Endothelial cell (in vitro differentiated cells): Measurements from ENCODE around the gene MAGI3. TPM values are rescaled to one million over a fixed set of nuclear protein-coding genes. Genes with fewer than 3 reads are reported as not detected.

Experiments
- DNase-seq: peaks from one replicate; pipeline ENCODE4 v3.0.0; 2021; ENCODE audit warnings: low spot score
- H3K27ac Mint-ChIP-seq: one replicate; pipeline ENCODE4 v1.8.0; 2021; ENCODE audit warnings: mixed read lengths, inconsistent platforms; ENCODE audit not compliant: unreplicated experiment
- H3K27me3 Mint-ChIP-seq: one replicate; pipeline ENCODE4 v1.8.0; 2021; ENCODE audit warnings: mild to moderate bottlenecking, moderate library complexity, mixed read lengths, inconsistent platforms; ENCODE audit not compliant: unreplicated experiment
- H3K36me3 Mint-ChIP-seq: one replicate; pipeline ENCODE4 v1.8.0; 2021; ENCODE audit warnings: mild to moderate bottlenecking, low read depth, mixed read lengths, inconsistent platforms; ENCODE audit not compliant: unreplicated experiment
- H3K4me1 Mint-ChIP-seq: one replicate; pipeline ENCODE4 v1.8.0; 2021; ENCODE audit warnings: mild to moderate bottlenecking, mixed read lengths, inconsistent platforms; ENCODE audit not compliant: unreplicated experiment
- H3K4me3 Mint-ChIP-seq: one replicate; pipeline ENCODE4 v1.8.0; 2021; ENCODE audit warnings: mild to moderate bottlenecking, mixed read lengths, inconsistent platforms; ENCODE audit not compliant: unreplicated experiment
- H3K9me3 Mint-ChIP-seq: one replicate; pipeline ENCODE4 v1.8.0; 2021; ENCODE audit warnings: mixed read lengths, inconsistent platforms; ENCODE audit not compliant: unreplicated experiment
- total RNA-seq: library from RNA; stranded (reverse); fragmentation: NEBNext Ultra II Directional; extraction: Animal tissue kit (Norgen Biotek cat#: 25700); gene quantifications from one replicate; pipeline ENCODE4 v1.2.1, GENCODE V29; 2021; ENCODE audit not compliant: unreplicated experiment
- TF ChIP-seq, protein P1 (sequence below): fragments of 200-600 bp; sonication (generic); IDR thresholded peaks from one replicate; pipeline ENCODE4 v1.5.0; 2021; ENCODE audit warnings: antibody characterized with exemption; ENCODE audit not compliant: unreplicated experiment

Gene MAGI3
- total RNA-seq, 1 donor from 2014 or later: 18.9 TPM

DNA sequence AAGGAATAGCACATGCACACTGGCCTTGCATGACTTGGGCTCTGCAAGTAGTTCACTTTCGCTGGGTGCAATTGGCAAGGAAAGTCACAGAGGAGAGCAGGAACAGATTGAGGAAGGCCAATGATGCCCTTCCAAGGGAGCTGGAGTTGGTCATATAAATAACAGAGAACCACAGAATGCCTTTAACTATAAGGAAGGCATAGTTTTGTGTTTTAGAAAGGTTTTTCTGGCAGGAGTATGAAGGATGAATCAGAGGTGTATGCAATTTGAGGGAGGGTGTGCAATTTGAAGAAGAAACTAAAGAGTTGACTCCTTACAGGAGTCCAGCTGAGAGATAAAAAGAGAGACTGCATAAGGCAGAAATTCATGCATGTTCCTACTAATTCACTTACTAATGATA, 256.8 kb downstream of the MAGI3 start:
- TF ChIP-seq, protein P1, sequence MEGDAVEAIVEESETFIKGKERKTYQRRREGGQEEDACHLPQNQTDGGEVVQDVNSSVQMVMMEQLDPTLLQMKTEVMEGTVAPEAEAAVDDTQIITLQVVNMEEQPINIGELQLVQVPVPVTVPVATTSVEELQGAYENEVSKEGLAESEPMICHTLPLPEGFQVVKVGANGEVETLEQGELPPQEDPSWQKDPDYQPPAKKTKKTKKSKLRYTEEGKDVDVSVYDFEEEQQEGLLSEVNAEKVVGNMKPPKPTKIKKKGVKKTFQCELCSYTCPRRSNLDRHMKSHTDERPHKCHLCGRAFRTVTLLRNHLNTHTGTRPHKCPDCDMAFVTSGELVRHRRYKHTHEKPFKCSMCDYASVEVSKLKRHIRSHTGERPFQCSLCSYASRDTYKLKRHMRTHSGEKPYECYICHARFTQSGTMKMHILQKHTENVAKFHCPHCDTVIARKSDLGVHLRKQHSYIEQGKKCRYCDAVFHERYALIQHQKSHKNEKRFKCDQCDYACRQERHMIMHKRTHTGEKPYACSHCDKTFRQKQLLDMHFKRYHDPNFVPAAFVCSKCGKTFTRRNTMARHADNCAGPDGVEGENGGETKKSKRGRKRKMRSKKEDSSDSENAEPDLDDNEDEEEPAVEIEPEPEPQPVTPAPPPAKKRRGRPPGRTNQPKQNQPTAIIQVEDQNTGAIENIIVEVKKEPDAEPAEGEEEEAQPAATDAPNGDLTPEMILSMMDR: no peak
- Mint-ChIP-seq H3K9me3 (no peaks in the 10 kb centered on the region), H3K4me3 (no peak overlapping the region), H3K4me1 (no peaks in the 10 kb centered on the region), H3K27ac (no peak overlapping the region), H3K27me3 (no peaks in the 10 kb centered on the region), H3K36me3 (peaks cover 3% of the 10 kb centered on the region)
- DNase-seq: no peak

DNA sequence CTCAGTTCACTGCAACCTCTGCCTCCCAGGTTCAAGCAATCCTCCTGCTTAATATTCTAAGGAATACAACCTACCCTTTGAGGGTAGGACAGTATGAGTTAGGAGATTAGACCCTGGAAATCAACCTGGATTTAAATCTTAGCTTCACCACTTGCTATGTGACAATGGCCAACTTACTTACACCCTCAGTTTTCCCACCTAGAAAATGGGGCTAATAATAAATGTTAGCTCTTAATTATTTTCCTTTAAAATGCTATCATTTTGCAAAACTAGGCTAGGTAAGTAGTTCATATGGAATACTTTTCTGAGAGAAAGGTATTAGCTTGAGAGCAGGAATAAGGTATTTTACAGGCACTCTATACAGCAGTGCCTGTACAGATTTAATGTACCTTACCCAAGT, 258.2 kb downstream of the MAGI3 start:
- Mint-ChIP-seq H3K36me3 (peaks cover 3% of the 10 kb centered on the region), H3K27me3 (no peaks in the 10 kb centered on the region), H3K9me3 (no peaks in the 10 kb centered on the region), H3K27ac (no peak overlapping the region), H3K4me1 (no peaks in the 10 kb centered on the region), H3K4me3 (no peak overlapping the region)
- TF ChIP-seq, protein P1: no peak
- DNase-seq: no peak

DNA sequence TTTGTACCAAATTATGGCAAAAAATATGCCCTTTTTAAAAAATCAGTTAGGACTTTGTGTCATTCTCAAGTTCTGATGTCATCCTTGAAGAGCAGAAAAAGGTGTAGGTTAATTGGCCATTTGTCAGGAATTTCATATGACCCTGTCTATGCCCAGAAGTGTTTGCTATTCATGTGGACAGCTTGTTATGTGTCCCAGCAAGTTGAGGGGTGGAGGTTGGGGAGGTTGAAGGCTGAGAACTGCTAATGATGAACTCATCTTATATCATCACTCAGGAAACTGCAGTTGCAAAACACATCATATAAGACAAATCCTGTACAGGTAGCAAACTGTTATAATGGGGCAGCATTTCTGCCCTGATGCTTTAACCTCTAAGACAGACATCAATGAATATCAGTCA, 262.5 kb downstream of the MAGI3 start:
- DNase-seq: no peak
- TF ChIP-seq, protein P1: no peak
- Mint-ChIP-seq H3K4me3 (no peak overlapping the region), H3K27me3 (no peaks in the 10 kb centered on the region), H3K36me3 (no peaks in the 10 kb centered on the region), H3K4me1 (no peaks in the 10 kb centered on the region), H3K27ac (no peak overlapping the region), H3K9me3 (no peaks in the 10 kb centered on the region)

DNA sequence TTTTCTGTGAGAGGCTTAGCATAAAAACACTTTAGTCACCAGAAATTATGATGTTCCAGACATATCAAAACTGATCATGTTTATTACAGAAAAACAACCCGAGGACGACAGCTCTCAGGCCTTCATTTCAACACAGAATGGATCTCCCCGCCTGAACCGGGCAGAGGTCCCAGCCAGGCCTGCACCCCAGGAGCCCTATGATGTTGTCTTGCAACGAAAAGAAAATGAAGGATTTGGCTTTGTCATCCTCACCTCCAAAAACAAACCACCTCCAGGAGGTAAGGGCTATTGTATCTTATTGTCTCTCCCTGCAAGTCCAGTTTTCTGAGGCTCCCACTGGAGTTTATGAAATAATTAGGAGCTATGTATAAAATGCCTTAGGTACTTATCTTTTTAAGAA, 263.4 kb downstream of the MAGI3 start:
- Mint-ChIP-seq H3K4me3 (no peak overlapping the region), H3K9me3 (no peaks in the 10 kb centered on the region), H3K27me3 (no peaks in the 10 kb centered on the region), H3K36me3 (no peaks in the 10 kb centered on the region), H3K4me1 (no peaks in the 10 kb centered on the region), H3K27ac (no peak overlapping the region)
- TF ChIP-seq, protein P1: no peak
- no peak for DNase-seq

DNA sequence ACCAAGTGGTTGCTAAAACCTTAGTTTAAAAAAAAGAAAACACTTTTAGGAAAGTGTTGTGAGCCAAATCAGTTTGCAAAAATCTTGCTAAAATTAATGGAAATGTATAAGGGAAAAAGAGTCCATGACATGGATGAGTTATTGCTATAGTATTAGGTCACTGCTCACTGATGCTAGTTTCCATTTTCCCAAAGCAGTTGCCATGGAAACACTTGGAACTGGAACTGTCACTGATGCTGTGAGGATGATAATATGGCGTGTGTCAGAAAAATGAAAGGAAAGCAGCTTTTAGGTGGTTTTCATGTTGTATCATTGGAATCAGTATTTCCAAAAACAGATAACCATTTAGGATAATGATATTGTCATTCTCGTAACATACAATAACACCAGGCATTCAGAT, 264.6 kb downstream of the MAGI3 start:
- H3K4me1 Mint-ChIP-seq: no peaks in the 10 kb centered on the region
- H3K9me3 Mint-ChIP-seq: no peaks in the 10 kb centered on the region
- H3K36me3 Mint-ChIP-seq: no peaks in the 10 kb centered on the region
- H3K27me3 Mint-ChIP-seq: no peaks in the 10 kb centered on the region
- no peak overlapping the region for H3K4me3 Mint-ChIP-seq
- no peak for DNase-seq
- TF ChIP-seq, protein P1: no peak
- H3K27ac Mint-ChIP-seq: no peak overlapping the region
